Progenitor cell of endocrine pancreas (in vitro differentiated cells): ENCODE data around the gene STOX2. TPM values are rescaled to one million over a fixed set of nuclear protein-coding genes. Genes with fewer than 3 reads are reported as not detected.

Experiments used
- DNase-seq: peaks from one replicate; pipeline ENCODE4 v3.0.0; 2021; ENCODE audit warnings: low spot score; ENCODE audit not compliant: unreplicated experiment
- H3K27ac Mint-ChIP-seq: 2 replicates; pipeline ENCODE4 v1.8.0; 2021; ENCODE audit warnings: mild to moderate bottlenecking, moderate library complexity, mixed read lengths
- H3K27me3 Mint-ChIP-seq: 2 replicates; pipeline ENCODE4 v1.8.0; 2021; ENCODE audit warnings: mixed read lengths
- H3K36me3 Mint-ChIP-seq: 2 replicates; pipeline ENCODE4 v1.8.0; 2022; ENCODE audit warnings: mixed read lengths; ENCODE audit not compliant: insufficient read depth
- H3K4me1 Mint-ChIP-seq: 2 replicates; pipeline ENCODE4 v1.8.0; 2021; ENCODE audit warnings: low read depth, mixed read lengths
- H3K4me3 Mint-ChIP-seq: 2 replicates; pipeline ENCODE4 v1.8.0; 2021; ENCODE audit warnings: low read depth, mild to moderate bottlenecking, moderate library complexity, mixed read lengths
- H3K9me3 Mint-ChIP-seq: 2 replicates; pipeline ENCODE4 v1.8.0; 2021; ENCODE audit warnings: low read depth, mixed read lengths
- total RNA-seq: library from RNA; stranded (reverse); gene quantifications from 2 replicates; pipeline ENCODE4 v1.2.1, GENCODE V29; 2021
- TF ChIP-seq, protein P1 (sequence below): fragments of 200-600 bp; sonication (generic); IDR thresholded peaks from one replicate; pipeline ENCODE4 v1.5.0; 2021; ENCODE audit warnings: antibody characterized with exemption, mild to moderate bottlenecking; ENCODE audit not compliant: unreplicated experiment

The STOX2 gene
- total RNA-seq, 1 donor from 2014 or later, result 21.9 TPM

DNA sequence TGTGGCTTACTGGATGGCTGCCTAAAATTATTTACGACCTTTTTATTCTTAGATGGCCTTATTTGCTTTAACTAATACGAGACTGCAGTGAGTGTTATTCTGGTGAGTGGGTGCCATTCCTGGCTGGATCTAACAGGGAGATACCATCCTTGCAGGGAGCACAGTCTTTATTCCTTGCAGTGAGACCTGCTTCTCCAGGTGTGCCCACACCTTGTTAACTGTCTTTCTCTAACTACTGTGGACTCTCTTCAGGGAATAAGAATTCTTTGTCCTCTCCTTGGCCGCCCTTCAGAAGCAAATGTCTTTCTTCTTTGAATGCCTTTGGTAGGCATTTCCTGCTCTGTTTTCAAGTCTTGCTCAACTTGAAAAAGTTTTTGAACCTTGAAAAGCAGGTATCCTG is 34.1 kb upstream of the STOX2 start:
- TF ChIP-seq, protein P1, sequence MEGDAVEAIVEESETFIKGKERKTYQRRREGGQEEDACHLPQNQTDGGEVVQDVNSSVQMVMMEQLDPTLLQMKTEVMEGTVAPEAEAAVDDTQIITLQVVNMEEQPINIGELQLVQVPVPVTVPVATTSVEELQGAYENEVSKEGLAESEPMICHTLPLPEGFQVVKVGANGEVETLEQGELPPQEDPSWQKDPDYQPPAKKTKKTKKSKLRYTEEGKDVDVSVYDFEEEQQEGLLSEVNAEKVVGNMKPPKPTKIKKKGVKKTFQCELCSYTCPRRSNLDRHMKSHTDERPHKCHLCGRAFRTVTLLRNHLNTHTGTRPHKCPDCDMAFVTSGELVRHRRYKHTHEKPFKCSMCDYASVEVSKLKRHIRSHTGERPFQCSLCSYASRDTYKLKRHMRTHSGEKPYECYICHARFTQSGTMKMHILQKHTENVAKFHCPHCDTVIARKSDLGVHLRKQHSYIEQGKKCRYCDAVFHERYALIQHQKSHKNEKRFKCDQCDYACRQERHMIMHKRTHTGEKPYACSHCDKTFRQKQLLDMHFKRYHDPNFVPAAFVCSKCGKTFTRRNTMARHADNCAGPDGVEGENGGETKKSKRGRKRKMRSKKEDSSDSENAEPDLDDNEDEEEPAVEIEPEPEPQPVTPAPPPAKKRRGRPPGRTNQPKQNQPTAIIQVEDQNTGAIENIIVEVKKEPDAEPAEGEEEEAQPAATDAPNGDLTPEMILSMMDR, result no peak
- H3K9me3 Mint-ChIP-seq, result no peaks in the 10 kb centered on the region
- DNase-seq, result no peak
- peaks cover 5% of the 10 kb centered on the region for H3K4me1 Mint-ChIP-seq
- no peaks in the 10 kb centered on the region for H3K27me3 Mint-ChIP-seq
- H3K36me3 Mint-ChIP-seq, result no peaks in the 10 kb centered on the region
- H3K27ac Mint-ChIP-seq, result peak overlapping the region; percentile 51
- no peak overlapping the region for H3K4me3 Mint-ChIP-seq

DNA sequence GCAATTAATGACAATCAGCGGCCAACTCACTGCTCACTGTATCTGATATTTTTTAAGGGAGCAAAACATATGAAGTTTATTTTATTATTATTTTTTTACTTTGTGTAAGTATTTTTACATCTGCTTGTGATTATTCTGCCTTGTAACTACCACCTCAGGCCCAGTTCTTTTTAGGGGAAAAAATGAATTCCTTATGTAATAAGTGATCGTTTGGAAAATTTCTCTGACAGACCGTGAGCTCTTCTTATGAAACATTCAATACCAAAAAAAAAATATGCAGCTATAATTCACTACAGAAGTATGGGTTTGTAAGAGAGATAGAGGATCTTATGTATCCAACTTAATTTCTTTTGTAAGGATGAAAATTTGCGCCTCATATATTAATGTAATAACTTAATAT is 33.5 kb upstream of the STOX2 start:
- Mint-ChIP-seq H3K4me1 (peaks cover 5% of the 10 kb centered on the region), H3K4me3 (no peak overlapping the region), H3K27ac (no peak overlapping the region), H3K9me3 (no peaks in the 10 kb centered on the region), H3K36me3 (no peaks in the 10 kb centered on the region), H3K27me3 (no peaks in the 10 kb centered on the region)
- TF ChIP-seq, protein P1, result no peak
- DNase-seq, result no peak

DNA sequence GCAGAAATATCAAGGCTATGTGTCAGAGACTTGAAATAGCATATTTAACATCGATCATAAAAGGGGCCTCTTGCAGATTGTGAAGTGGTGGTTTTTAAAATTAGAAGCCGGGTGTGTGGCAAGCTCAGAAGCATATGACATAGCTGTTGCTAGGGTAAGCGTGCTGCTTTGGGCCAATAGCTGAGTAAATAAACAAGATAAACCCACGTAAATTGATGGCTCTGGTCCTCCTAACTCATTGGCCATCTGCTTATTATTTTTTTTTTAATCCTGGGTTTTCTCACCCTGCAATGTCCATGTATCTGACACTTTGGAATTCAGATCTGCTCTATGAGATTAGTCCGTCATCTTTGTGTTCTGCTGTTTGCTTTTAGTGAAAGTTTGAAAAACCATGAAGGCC is 32.6 kb upstream of the STOX2 start:
- Mint-ChIP-seq H3K4me3 (no peak overlapping the region), H3K4me1 (peaks cover 5% of the 10 kb centered on the region), H3K27me3 (no peaks in the 10 kb centered on the region), H3K9me3 (no peaks in the 10 kb centered on the region), H3K27ac (no peak overlapping the region), H3K36me3 (no peaks in the 10 kb centered on the region)
- TF ChIP-seq, protein P1, result no peak
- no peak for DNase-seq

DNA sequence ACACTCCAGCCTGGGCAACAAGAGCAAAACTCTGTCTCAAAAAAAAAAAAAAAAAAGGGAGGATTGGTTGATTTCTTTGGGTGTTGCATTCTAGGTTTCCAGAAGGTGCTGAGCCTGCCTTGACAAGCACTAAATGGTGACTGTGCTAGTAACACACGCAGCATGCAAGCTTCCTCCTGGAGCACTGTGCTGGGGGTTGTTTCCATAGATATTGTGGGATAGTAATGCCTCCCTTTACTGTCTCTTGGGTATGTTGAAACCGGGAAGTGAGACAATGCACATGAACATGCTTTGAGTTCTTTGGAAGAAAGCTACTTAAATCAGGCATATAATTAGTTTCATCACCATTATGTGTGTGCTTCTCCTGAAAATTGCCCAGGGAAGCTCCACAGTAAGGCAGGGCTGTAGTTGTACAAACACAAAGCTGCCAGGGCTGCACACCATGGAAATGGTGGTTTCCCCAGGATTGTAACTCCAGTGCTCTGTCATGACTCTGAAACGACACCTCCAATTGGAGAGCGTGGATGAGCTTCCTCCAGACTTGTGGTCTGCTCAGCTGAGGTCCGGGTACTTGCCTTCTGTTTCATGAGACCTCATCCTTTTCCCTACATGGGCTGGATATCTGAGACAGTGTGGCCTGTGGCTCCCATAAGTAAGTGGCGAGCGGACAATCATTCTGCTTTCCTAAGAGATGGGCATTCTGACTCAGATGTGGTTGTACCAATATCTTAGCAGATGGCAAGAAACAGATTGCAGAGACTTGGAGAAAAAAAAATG is 31.5 kb upstream of the STOX2 start:
- Mint-ChIP-seq H3K9me3 (no peaks in the 10 kb centered on the region), H3K4me1 (peaks cover 5% of the 10 kb centered on the region), H3K36me3 (no peaks in the 10 kb centered on the region), H3K27ac (no peak overlapping the region), H3K4me3 (no peak overlapping the region), H3K27me3 (no peaks in the 10 kb centered on the region)
- DNase-seq, result no peak
- TF ChIP-seq, protein P1, result no peak

DNA sequence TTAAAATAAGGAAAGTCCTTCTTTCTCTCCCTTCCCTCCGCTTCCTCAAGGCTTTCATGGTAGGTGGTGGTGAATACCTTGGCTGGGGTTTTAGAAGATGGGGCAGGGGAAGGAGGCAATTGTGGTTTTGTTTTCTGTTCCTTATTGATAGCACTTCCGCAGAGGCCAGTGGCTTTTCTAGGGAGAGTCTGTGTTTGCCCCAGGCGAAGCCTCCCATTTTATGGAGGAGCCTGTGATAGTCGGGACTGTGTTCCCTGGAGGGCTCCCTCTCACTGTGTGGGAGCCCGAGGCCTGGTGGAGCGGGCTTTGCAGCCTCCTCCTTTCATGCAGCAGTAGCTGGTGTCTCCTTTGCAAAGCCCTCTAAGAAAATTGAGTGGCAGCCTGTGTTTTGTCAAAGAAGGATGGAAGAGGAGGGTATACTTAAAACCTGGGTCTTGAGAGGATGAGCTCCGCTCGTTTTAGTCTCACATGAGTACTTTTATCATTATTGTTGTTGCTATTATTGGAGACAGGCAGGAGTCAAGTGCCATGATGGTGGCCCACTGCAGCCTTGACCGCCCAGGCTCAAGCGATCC is 29.8 kb upstream of the STOX2 start:
- Mint-ChIP-seq H3K27me3 (no peaks in the 10 kb centered on the region), H3K4me3 (no peak overlapping the region), H3K27ac (no peak overlapping the region), H3K9me3 (no peaks in the 10 kb centered on the region), H3K36me3 (peaks cover 1% of the 10 kb centered on the region), H3K4me1 (peaks cover 7% of the 10 kb centered on the region)
- TF ChIP-seq, protein P1, result no peak
- no peak for DNase-seq
